ENCODE results near the gene FAM204A.

FAM204A gene

GRCh38 chr10:118290471-118290995, 51.6 kb downstream of the FAM204A start:
- no peak overlapping the region for H3K27ac ChIP-seq (ENCODE audit: low read depth, low read length)
- no peak overlapping the region for H2BK5ac ChIP-seq (ENCODE audit: low read length)
- no peaks in the 10 kb centered on the region for H3K36me3 ChIP-seq (ENCODE audit: control insufficient read depth, insufficient read depth, low read length)
- no peak overlapping the region for H3K4ac ChIP-seq (ENCODE audit: low read depth, low read length)
- no peak overlapping the region for H3K18ac ChIP-seq (ENCODE audit: low read length)
- peaks cover 2% of the 10 kb centered on the region for H3K4me1 ChIP-seq (ENCODE audit: control insufficient read depth, low read depth, low read length)
- no peak overlapping the region for H3K4me2 ChIP-seq (ENCODE audit: low read length)
- no peak overlapping the region for H3K23ac ChIP-seq (ENCODE audit: low read length)
- H3K4me3 ChIP-seq (ENCODE audit: low read length): no peak overlapping the region
- H2BK120ac ChIP-seq (ENCODE audit: low read depth, low read length): no peak overlapping the region
- H2AK5ac ChIP-seq (ENCODE audit: low read length): no peak overlapping the region
- peak; percentile 35 for DNase-seq
- no peak overlapping the region for H3K56ac ChIP-seq (ENCODE audit: low read length)
- no peaks in the 10 kb centered on the region for H3K27me3 ChIP-seq (ENCODE audit: insufficient read depth, low read length, poor library complexity)
- H3K79me1 ChIP-seq (ENCODE audit: low read length): no peaks in the 10 kb centered on the region
- H3K9ac ChIP-seq (ENCODE audit: low read length): no peak overlapping the region
- H2BK15ac ChIP-seq (replicated peaks; ENCODE audit: low read depth): no peak overlapping the region
- H3K79me2 ChIP-seq (ENCODE audit: control insufficient read depth, insufficient read depth, low read length): no peaks in the 10 kb centered on the region
- H4K8ac ChIP-seq (ENCODE audit: low read depth, low read length): no peak overlapping the region
- no CpG with 5 or more reads among the region's 3 CpGs for WGBS (ENCODE audit: extremely low coverage, insufficient coverage, low lambda C conversion rate)
- no peak overlapping the region for H4K5ac ChIP-seq (ENCODE audit: low read length)

- H2BK15ac ChIP-seq (replicated peaks; ENCODE audit: low read depth): no peak overlapping the region
- H2BK120ac ChIP-seq (ENCODE audit: low read depth, low read length): no peak overlapping the region
- no peak overlapping the region for H2AK5ac ChIP-seq (ENCODE audit: low read length)
- H3K27ac ChIP-seq (ENCODE audit: low read depth, low read length): no peak overlapping the region
- H3K9ac ChIP-seq (ENCODE audit: low read length): no peak overlapping the region
- no peaks in the 10 kb centered on the region for H3K27me3 ChIP-seq (ENCODE audit: insufficient read depth, low read length, poor library complexity)
- H3K23ac ChIP-seq (ENCODE audit: low read length): no peak overlapping the region
- no CpG with 5 or more reads among the region's 9 CpGs for whole genome bisulfite sequencing (ENCODE audit: extremely low coverage, insufficient coverage, low lambda C conversion rate)
- H3K4me1 ChIP-seq (ENCODE audit: control insufficient read depth, low read depth, low read length): peaks cover 2% of the 10 kb centered on the region
- no peaks in the 10 kb centered on the region for H3K79me2 ChIP-seq (ENCODE audit: control insufficient read depth, insufficient read depth, low read length)
- no peak overlapping the region for H3K4me3 ChIP-seq (ENCODE audit: low read length)
- no peaks in the 10 kb centered on the region for H3K79me1 ChIP-seq (ENCODE audit: low read length)
- no peak overlapping the region for H3K18ac ChIP-seq (ENCODE audit: low read length)
- H3K4me2 ChIP-seq (ENCODE audit: low read length): no peak overlapping the region
- no peak for DNase-seq
- no peak overlapping the region for H3K4ac ChIP-seq (ENCODE audit: low read depth, low read length)
- H4K5ac ChIP-seq (ENCODE audit: low read length): no peak overlapping the region
- H3K56ac ChIP-seq (ENCODE audit: low read length): no peak overlapping the region
- H4K8ac ChIP-seq (ENCODE audit: low read depth, low read length): no peak overlapping the region
- H2BK5ac ChIP-seq (ENCODE audit: low read length): no peak overlapping the region
- H3K36me3 ChIP-seq (ENCODE audit: control insufficient read depth, insufficient read depth, low read length): no peaks in the 10 kb centered on the region
These were observed 54.9 kb downstream of the FAM204A start for GRCh38 chr10:118287076-118287806.

GRCh38 chr10:118286051-118286838, 55.9 kb downstream of the FAM204A start:
- peaks cover 2% of the 10 kb centered on the region for H3K4me1 ChIP-seq (ENCODE audit: control insufficient read depth, low read depth, low read length)
- no CpG with 5 or more reads among the region's 17 CpGs for WGBS (ENCODE audit: extremely low coverage, insufficient coverage, low lambda C conversion rate)

GRCh38 chr10:118282670-118283069, 59.5 kb downstream of the FAM204A start:
- DNase-seq: no peak
- no peak overlapping the region for H4K8ac ChIP-seq (ENCODE audit: low read depth, low read length)
- no CpG with 5 or more reads among the region's 1 CpG for WGBS (ENCODE audit: extremely low coverage, insufficient coverage, low lambda C conversion rate)
- no peak overlapping the region for H3K4me3 ChIP-seq (ENCODE audit: low read length)
- H3K27ac ChIP-seq (ENCODE audit: low read depth, low read length): no peak overlapping the region
- no peak overlapping the region for H3K23ac ChIP-seq (ENCODE audit: low read length)
- H2AK5ac ChIP-seq (ENCODE audit: low read length): no peak overlapping the region
- H3K79me1 ChIP-seq (ENCODE audit: low read length): no peaks in the 10 kb centered on the region
- H2BK5ac ChIP-seq (ENCODE audit: low read length): no peak overlapping the region
- no peak overlapping the region for H3K9ac ChIP-seq (ENCODE audit: low read length)
- H3K56ac ChIP-seq (ENCODE audit: low read length): no peak overlapping the region
- H3K27me3 ChIP-seq (ENCODE audit: insufficient read depth, low read length, poor library complexity): no peaks in the 10 kb centered on the region
- no peak overlapping the region for H3K18ac ChIP-seq (ENCODE audit: low read length)
- H2BK120ac ChIP-seq (ENCODE audit: low read depth, low read length): no peak overlapping the region
- no peaks in the 10 kb centered on the region for H3K79me2 ChIP-seq (ENCODE audit: control insufficient read depth, insufficient read depth, low read length)
- H3K4ac ChIP-seq (ENCODE audit: low read depth, low read length): no peak overlapping the region
- H2BK15ac ChIP-seq (replicated peaks; ENCODE audit: low read depth): no peak overlapping the region
- H3K4me1 ChIP-seq (ENCODE audit: control insufficient read depth, low read depth, low read length): peaks cover 2% of the 10 kb centered on the region
- H3K4me2 ChIP-seq (ENCODE audit: low read length): no peak overlapping the region
- no peaks in the 10 kb centered on the region for H3K36me3 ChIP-seq (ENCODE audit: control insufficient read depth, insufficient read depth, low read length)
- H4K5ac ChIP-seq (ENCODE audit: low read length): no peak overlapping the region

More at GRCh38 chr10:118286051-118286838, 55.9 kb downstream of the FAM204A start:
- no peak overlapping the region for H4K8ac ChIP-seq (ENCODE audit: low read depth, low read length)
- no peak overlapping the region for H3K4me3 ChIP-seq (ENCODE audit: low read length)
- peak; percentile 37 for DNase-seq
- no peak overlapping the region for H3K27ac ChIP-seq (ENCODE audit: low read depth, low read length)
- no peak overlapping the region for H2BK120ac ChIP-seq (ENCODE audit: low read depth, low read length)
- no peak overlapping the region for H3K56ac ChIP-seq (ENCODE audit: low read length)
- no peaks in the 10 kb centered on the region for H3K27me3 ChIP-seq (ENCODE audit: insufficient read depth, low read length, poor library complexity)
- H3K4ac ChIP-seq (ENCODE audit: low read depth, low read length): no peak overlapping the region
- no peak overlapping the region for H3K9ac ChIP-seq (ENCODE audit: low read length)
- H3K4me2 ChIP-seq (ENCODE audit: low read length): no peak overlapping the region
- H2BK5ac ChIP-seq (ENCODE audit: low read length): no peak overlapping the region
- no peak overlapping the region for H3K23ac ChIP-seq (ENCODE audit: low read length)
- no peak overlapping the region for H3K18ac ChIP-seq (ENCODE audit: low read length)
- H2BK15ac ChIP-seq (replicated peaks; ENCODE audit: low read depth): no peak overlapping the region
- no peaks in the 10 kb centered on the region for H3K36me3 ChIP-seq (ENCODE audit: control insufficient read depth, insufficient read depth, low read length)
- no peaks in the 10 kb centered on the region for H3K79me2 ChIP-seq (ENCODE audit: control insufficient read depth, insufficient read depth, low read length)
- H4K5ac ChIP-seq (ENCODE audit: low read length): no peak overlapping the region
- H3K79me1 ChIP-seq (ENCODE audit: low read length): no peaks in the 10 kb centered on the region
- no peak overlapping the region for H2AK5ac ChIP-seq (ENCODE audit: low read length)

GRCh38 chr10:118278649-118279048, 63.5 kb downstream of the FAM204A start:
- DNase-seq: no peak
- H3K4me3 ChIP-seq (ENCODE audit: low read length): no peak overlapping the region
- no peak overlapping the region for H3K56ac ChIP-seq (ENCODE audit: low read length)
- H3K79me1 ChIP-seq (ENCODE audit: low read length): no peaks in the 10 kb centered on the region
- H3K36me3 ChIP-seq (ENCODE audit: control insufficient read depth, insufficient read depth, low read length): no peaks in the 10 kb centered on the region
- H3K9ac ChIP-seq (ENCODE audit: low read length): no peak overlapping the region
- H2BK5ac ChIP-seq (ENCODE audit: low read length): no peak overlapping the region
- no peak overlapping the region for H2BK15ac ChIP-seq (replicated peaks; ENCODE audit: low read depth)
- no peak overlapping the region for H2BK120ac ChIP-seq (ENCODE audit: low read depth, low read length)
- H3K23ac ChIP-seq (ENCODE audit: low read length): no peak overlapping the region
- no peak overlapping the region for H3K4ac ChIP-seq (ENCODE audit: low read depth, low read length)
- no peaks in the 10 kb centered on the region for H3K79me2 ChIP-seq (ENCODE audit: control insufficient read depth, insufficient read depth, low read length)
- H3K27ac ChIP-seq (ENCODE audit: low read depth, low read length): no peak overlapping the region
- no peak overlapping the region for H4K5ac ChIP-seq (ENCODE audit: low read length)
- H3K4me1 ChIP-seq (ENCODE audit: control insufficient read depth, low read depth, low read length): no peaks in the 10 kb centered on the region
- H3K27me3 ChIP-seq (ENCODE audit: insufficient read depth, low read length, poor library complexity): no peaks in the 10 kb centered on the region
- no peak overlapping the region for H3K4me2 ChIP-seq (ENCODE audit: low read length)
- no peak overlapping the region for H3K18ac ChIP-seq (ENCODE audit: low read length)
- no peak overlapping the region for H4K8ac ChIP-seq (ENCODE audit: low read depth, low read length)
- H2AK5ac ChIP-seq (ENCODE audit: low read length): no peak overlapping the region

Data from mesendoderm (in vitro differentiated cells).